Measurements from ENCODE around the gene GPC3. TPM values are rescaled to one million over a fixed set of nuclear protein-coding genes. Genes with fewer than 3 reads are reported as not detected.

The GPC3 gene
- polyA plus RNA-seq, 1 of the 3 experiments (the other 2 are of a cell fraction) = 1.4 TPM

DNA sequence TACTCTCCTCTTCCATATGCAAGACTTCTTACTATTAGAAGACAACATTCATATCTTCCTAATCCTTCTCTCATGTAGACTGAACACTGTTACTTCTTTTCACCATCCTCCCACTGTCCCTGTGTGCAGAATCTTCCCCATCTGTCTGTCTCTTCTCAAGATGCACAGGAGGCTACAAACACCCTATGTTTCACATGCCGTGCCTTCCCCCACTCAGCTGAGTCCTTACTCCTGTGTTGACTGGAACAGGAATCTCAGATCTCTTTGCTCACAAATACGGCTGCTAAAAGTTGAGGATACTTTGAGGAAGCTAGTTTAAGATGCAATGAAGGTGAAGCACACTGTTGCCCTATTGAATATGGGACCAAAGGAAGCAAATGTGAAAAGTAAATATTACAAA lies 401.6 kb downstream of the GPC3 start:
- Histone ChIP-seq H3F3A (replicated peaks; ENCODE audit: insufficient read depth) (no peaks in the 10 kb centered on the region), H3K4me1 (ENCODE audit: control insufficient read depth in 1 of 2, insufficient read depth in 2 of 2, low read depth in 1 of 2, low read length in 1 of 2) (no peaks in the 10 kb centered on the region), H3K36me3 (replicated peaks in 1 of 2; ENCODE audit: control insufficient read depth in 1 of 2, insufficient read depth in 2 of 2, low read length in 1 of 2) (no peaks in the 10 kb centered on the region), H3K9ac (no peak overlapping the region), H3K27me3 (ENCODE audit: insufficient read depth) (no peaks in the 10 kb centered on the region), H2AFZ (ENCODE audit: low read depth) (no peak overlapping the region), H3K9me3 (no peaks in the 10 kb centered on the region), H3K4me3 (ENCODE audit: low read depth in 2 of 2, low read length in 1 of 2) (no peak overlapping the region), H3K79me2 (ENCODE audit: insufficient read depth) (no peaks in the 10 kb centered on the region), H3K4me2 (no peak overlapping the region), H3K27ac (ENCODE audit: low read depth in 2 of 2, low read length in 1 of 2) (no peak overlapping the region), H4K20me1 (ENCODE audit: insufficient read depth) (no peaks in the 10 kb centered on the region), H3K9me2 (no peaks in the 10 kb centered on the region)
- 9% methylated on average over 2 of the region's 2 CpGs for WGBS (ENCODE audit: low lambda C conversion rate)
- no peak for TF ChIP-seq EZH2phosphoT487 (IDR thresholded peaks at IDR 0.05; ENCODE audit: borderline replicate concordance, low read depth)
- no peak for TF ChIP-seq JUND (IDR thresholded peaks at IDR 0.05)
- TF ChIP-seq NRF1 (IDR thresholded peaks at IDR 0.05; ENCODE audit: low read depth, low read length) = no peak
- TF ChIP-seq MEF2A (IDR thresholded peaks at IDR 0.05; ENCODE audit: borderline replicate concordance, low read depth) = no peak
- TF ChIP-seq FOXM1 (IDR thresholded peaks at IDR 0.05; ENCODE audit: low read depth) = no peak
- TF ChIP-seq, protein P1, sequence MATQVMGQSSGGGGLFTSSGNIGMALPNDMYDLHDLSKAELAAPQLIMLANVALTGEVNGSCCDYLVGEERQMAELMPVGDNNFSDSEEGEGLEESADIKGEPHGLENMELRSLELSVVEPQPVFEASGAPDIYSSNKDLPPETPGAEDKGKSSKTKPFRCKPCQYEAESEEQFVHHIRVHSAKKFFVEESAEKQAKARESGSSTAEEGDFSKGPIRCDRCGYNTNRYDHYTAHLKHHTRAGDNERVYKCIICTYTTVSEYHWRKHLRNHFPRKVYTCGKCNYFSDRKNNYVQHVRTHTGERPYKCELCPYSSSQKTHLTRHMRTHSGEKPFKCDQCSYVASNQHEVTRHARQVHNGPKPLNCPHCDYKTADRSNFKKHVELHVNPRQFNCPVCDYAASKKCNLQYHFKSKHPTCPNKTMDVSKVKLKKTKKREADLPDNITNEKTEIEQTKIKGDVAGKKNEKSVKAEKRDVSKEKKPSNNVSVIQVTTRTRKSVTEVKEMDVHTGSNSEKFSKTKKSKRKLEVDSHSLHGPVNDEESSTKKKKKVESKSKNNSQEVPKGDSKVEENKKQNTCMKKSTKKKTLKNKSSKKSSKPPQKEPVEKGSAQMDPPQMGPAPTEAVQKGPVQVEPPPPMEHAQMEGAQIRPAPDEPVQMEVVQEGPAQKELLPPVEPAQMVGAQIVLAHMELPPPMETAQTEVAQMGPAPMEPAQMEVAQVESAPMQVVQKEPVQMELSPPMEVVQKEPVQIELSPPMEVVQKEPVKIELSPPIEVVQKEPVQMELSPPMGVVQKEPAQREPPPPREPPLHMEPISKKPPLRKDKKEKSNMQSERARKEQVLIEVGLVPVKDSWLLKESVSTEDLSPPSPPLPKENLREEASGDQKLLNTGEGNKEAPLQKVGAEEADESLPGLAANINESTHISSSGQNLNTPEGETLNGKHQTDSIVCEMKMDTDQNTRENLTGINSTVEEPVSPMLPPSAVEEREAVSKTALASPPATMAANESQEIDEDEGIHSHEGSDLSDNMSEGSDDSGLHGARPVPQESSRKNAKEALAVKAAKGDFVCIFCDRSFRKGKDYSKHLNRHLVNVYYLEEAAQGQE (IDR thresholded peaks at IDR 0.05; ENCODE audit: low read depth, low read length) = no peak
- no peak for TF ChIP-seq RFX5 (IDR thresholded peaks at IDR 0.05; ENCODE audit: low read length)
- TF ChIP-seq, protein P2, sequence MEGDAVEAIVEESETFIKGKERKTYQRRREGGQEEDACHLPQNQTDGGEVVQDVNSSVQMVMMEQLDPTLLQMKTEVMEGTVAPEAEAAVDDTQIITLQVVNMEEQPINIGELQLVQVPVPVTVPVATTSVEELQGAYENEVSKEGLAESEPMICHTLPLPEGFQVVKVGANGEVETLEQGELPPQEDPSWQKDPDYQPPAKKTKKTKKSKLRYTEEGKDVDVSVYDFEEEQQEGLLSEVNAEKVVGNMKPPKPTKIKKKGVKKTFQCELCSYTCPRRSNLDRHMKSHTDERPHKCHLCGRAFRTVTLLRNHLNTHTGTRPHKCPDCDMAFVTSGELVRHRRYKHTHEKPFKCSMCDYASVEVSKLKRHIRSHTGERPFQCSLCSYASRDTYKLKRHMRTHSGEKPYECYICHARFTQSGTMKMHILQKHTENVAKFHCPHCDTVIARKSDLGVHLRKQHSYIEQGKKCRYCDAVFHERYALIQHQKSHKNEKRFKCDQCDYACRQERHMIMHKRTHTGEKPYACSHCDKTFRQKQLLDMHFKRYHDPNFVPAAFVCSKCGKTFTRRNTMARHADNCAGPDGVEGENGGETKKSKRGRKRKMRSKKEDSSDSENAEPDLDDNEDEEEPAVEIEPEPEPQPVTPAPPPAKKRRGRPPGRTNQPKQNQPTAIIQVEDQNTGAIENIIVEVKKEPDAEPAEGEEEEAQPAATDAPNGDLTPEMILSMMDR (IDR thresholded peaks at IDR 0.05) = no peak
- no peak for TF ChIP-seq NFIC (IDR thresholded peaks at IDR 0.05; ENCODE audit: borderline replicate concordance)
- TF ChIP-seq RCOR1 (IDR thresholded peaks at IDR 0.05; ENCODE audit: low read length) = no peak
- no peak for TF ChIP-seq SMC3 (IDR thresholded peaks at IDR 0.05; ENCODE audit: low read depth, low read length)
- no peak for TF ChIP-seq YY1 (IDR thresholded peaks at IDR 0.05; ENCODE audit: low read depth)
- TF ChIP-seq POLR2AphosphoS5 (IDR thresholded peaks at IDR 0.05; ENCODE audit: low read depth, low read length) = no peak
- TF ChIP-seq, protein P3, sequence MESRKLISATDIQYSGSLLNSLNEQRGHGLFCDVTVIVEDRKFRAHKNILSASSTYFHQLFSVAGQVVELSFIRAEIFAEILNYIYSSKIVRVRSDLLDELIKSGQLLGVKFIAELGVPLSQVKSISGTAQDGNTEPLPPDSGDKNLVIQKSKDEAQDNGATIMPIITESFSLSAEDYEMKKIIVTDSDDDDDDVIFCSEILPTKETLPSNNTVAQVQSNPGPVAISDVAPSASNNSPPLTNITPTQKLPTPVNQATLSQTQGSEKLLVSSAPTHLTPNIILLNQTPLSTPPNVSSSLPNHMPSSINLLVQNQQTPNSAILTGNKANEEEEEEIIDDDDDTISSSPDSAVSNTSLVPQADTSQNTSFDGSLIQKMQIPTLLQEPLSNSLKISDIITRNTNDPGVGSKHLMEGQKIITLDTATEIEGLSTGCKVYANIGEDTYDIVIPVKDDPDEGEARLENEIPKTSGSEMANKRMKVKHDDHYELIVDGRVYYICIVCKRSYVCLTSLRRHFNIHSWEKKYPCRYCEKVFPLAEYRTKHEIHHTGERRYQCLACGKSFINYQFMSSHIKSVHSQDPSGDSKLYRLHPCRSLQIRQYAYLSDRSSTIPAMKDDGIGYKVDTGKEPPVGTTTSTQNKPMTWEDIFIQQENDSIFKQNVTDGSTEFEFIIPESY (IDR thresholded peaks at IDR 0.05; ENCODE audit: borderline replicate concordance, low read depth) = no peak
- TF ChIP-seq CHD2 (IDR thresholded peaks at IDR 0.05; ENCODE audit: low read length, partially characterized antibody) = no peak
- TF ChIP-seq TEAD4 (IDR thresholded peaks at IDR 0.05; ENCODE audit: borderline replicate concordance, insufficient read depth) = no peak
- DNase-seq = no peak
- ChIA-PET POLR2A (no interaction called here), CTCF (interaction anchor here (1.3 kb wide), 1 partner anchor 249 kb away, joined by 3 read pairs; no protein-coding TSS in a partner anchor)

Data from SK-N-SH (cell line).